Activated CD4-positive, alpha-beta T cell treated with anti-CD3 and anti-CD28 coated beads, Interleukin-2, amount 50 U/mL, for 24 hours (primary cell): ENCODE data around the gene PDGFA.

Experiments
- DNase-seq, 2 donors: peaks; one replicate each; pipeline ENCODE4 v3.0.0-alpha.2; 2020; ENCODE audit warnings: low read depth in 1 of 2, low spot score in 1 of 2

PDGFA gene

GRCh38 chr7:519484-520390, at the start of gene PDGFA:
Gene PDGFA, minus strand, starts transcription at chr7:519846. Its CDS starts 845 bp downstream, at chr7:519001.
- no peak for DNase-seq

GRCh38 chr7:568031-568951, 48.6 kb upstream of the PDGFA start:
- no peak for DNase-seq

GRCh38 chr7:567305-567883, 47.7 kb upstream of the PDGFA start:
- no peak for DNase-seq

GRCh38 chr7:566100-566499, 46.5 kb upstream of the PDGFA start:
- DNase-seq, result no peak

GRCh38 chr7:564176-564865, 44.7 kb upstream of the PDGFA start:
- no peak for DNase-seq

GRCh38 chr7:563629-564170, 44.1 kb upstream of the PDGFA start:
- DNase-seq, result no peak

- no peak for DNase-seq
These were observed 43.4 kb upstream of the PDGFA start for GRCh38 chr7:562789-563628.

GRCh38 chr7:562374-562675, 42.7 kb upstream of the PDGFA start:
- no peak for DNase-seq

GRCh38 chr7:561631-562373, 42.2 kb upstream of the PDGFA start:
- DNase-seq, result no peak

GRCh38 chr7:560966-561630, 41.5 kb upstream of the PDGFA start:
- no peak for DNase-seq

GRCh38 chr7:559396-559705, 39.7 kb upstream of the PDGFA start:
- DNase-seq, result no peak

GRCh38 chr7:557558-557881, 37.9 kb upstream of the PDGFA start:
- DNase-seq, result no peak

- no peak for DNase-seq
These were observed 37.4 kb upstream of the PDGFA start for GRCh38 chr7:556837-557557.

- no peak for DNase-seq
These were observed 36.7 kb upstream of the PDGFA start for GRCh38 chr7:556291-556826.

- DNase-seq, result no peak
These were observed 36.0 kb upstream of the PDGFA start for GRCh38 chr7:555551-556160.

GRCh38 chr7:553636-554111, 34.0 kb upstream of the PDGFA start:
- no peak for DNase-seq

- DNase-seq, result no peak
These were observed 33.4 kb upstream of the PDGFA start for GRCh38 chr7:552868-553635.
